Panc1 (cell line): ENCODE results near the gene RPL13. TPM values are rescaled to one million over a fixed set of nuclear protein-coding genes. Genes with fewer than 3 reads are reported as not detected.

ENCODE experiments used
- ATAC-seq: fragments of 200-7000 bp; cut with Tn5 transposase; 2 replicates; pipeline ENCODE4 v1.9.1; 2020; ENCODE audit warnings: mild to moderate bottlenecking, moderate library complexity
- BruUV-seq: library from RNA; stranded (reverse); fragments of 400-500 nt; replicated peaks from 2 replicates; lab custom pipeline; 2021; lab: Mats Ljungman, UMichigan
- CTCF ChIA-PET: fragments of 300-600 bp; sonication (Branson Sonifier 250); formaldehyde crosslinking; loops from one replicate; lab custom pipeline; 2022; ENCODE audit warnings: antibody characterized with exemption; lab: Charles Lee
- POLR2A ChIA-PET: fragments of 300-600 bp; sonication (Branson Sonifier 250); formaldehyde crosslinking; loops from one replicate; lab custom pipeline; 2022; ENCODE audit warnings: antibody characterized with exemption; lab: Charles Lee
- DNase-seq: peaks from one replicate; pipeline ENCODE4 v3.0.0-alpha.2; 2010; ENCODE audit warnings: low read depth, low spot score
- H3K27ac ChIP-seq: 2 replicates; pipeline ENCODE4 v1.5.1; 2011; ENCODE audit warnings: mild to moderate bottlenecking, low read length, inconsistent platforms
- H3K27me3 ChIP-seq: fragments of 200-500 bp; sonication (Bioruptor generic); 2 replicates; pipeline ENCODE4 v1.6.0; 2014; ENCODE audit warnings: low read length, inconsistent platforms; ENCODE audit not compliant: control insufficient read depth, insufficient read depth
- H3K36me3 ChIP-seq: fragments of 200-500 bp; sonication (Bioruptor generic); 2 replicates; pipeline ENCODE4 v1.5.1; 2014; ENCODE audit warnings: inconsistent platforms, mild to moderate bottlenecking, low read length, moderate library complexity; ENCODE audit not compliant: control insufficient read depth, insufficient read depth
- H3K4me1 ChIP-seq: 2 replicates; pipeline ENCODE4 v1.5.1; 2011; ENCODE audit warnings: inconsistent platforms, mild to moderate bottlenecking, low read length, moderate library complexity; ENCODE audit not compliant: control insufficient read depth, insufficient read depth
- H3K4me3 ChIP-seq, 2 experiments: 2 replicates each; pipeline ENCODE4 v1.5.1; 2011 to 2012; ENCODE audit warnings: low read depth in 2 of 2, low read length in 2 of 2, mild to moderate bottlenecking in 2 of 2, inconsistent platforms in 1 of 2, moderate library complexity in 1 of 2
- H3K9me3 ChIP-seq: fragments of 200-500 bp; sonication (Bioruptor generic); 2 replicates; pipeline ENCODE4 v1.5.1; 2014; ENCODE audit warnings: low read depth, mild to moderate bottlenecking, inconsistent platforms, low read length, moderate library complexity; ENCODE audit not compliant: control insufficient read depth, insufficient read depth
- CTCF ChIP-seq: fragments of 450-650 bp; IDR thresholded peaks from 2 replicates; pipeline ENCODE4 v1.5.1; 2017; ENCODE audit warnings: mild to moderate bottlenecking
- POLR2AphosphoS5 ChIP-seq: IDR thresholded peaks from 2 replicates; pipeline ENCODE4 v1.6.1; 2012; ENCODE audit warnings: mild to moderate bottlenecking, low read depth, low read length, moderate library complexity
- REST ChIP-seq, 2 experiments: IDR thresholded peaks; 2 replicates each; pipeline ENCODE4 v1.6.1; 2011 to 2012; ENCODE audit warnings: low read depth in 2 of 2, control low read depth in 1 of 2, low read length in 1 of 2, mild to moderate bottlenecking in 1 of 2, moderate library complexity in 1 of 2; ENCODE audit not compliant: insufficient read depth in 1 of 2
- SIN3A ChIP-seq: IDR thresholded peaks from 2 replicates; pipeline ENCODE4 v1.6.1; 2012; ENCODE audit warnings: low read depth, mild to moderate bottlenecking, low read length, moderate library complexity, borderline replicate concordance; ENCODE audit not compliant: insufficient read depth
- TCF7L2 ChIP-seq: IDR thresholded peaks from 2 replicates; pipeline ENCODE4 v1.6.1; 2011; ENCODE audit warnings: mild to moderate bottlenecking, low read depth, low read length, inconsistent platforms
- in situ Hi-C: cut with HindIII; loops from 2 replicates; pipeline ENCODE4 v1.10.0; 2016; ENCODE audit warnings: low sequenced_read_pairs, low pct_unique_long_range_greater_than_20kb
- intact Hi-C: fragments of 100-400 bp; cut with micrococcal nuclease; formaldehyde crosslinking; loops from one replicate; pipeline ENCODE4 v1.10.0; 2022; ENCODE audit not compliant: unreplicated experiment
- total RNA-seq: library from RNA; stranded (reverse); gene quantifications from one replicate; pipeline ENCODE4 v1.2.1, GENCODE V29; 2021; ENCODE audit not compliant: unreplicated experiment

The RPL13 gene
- total RNA-seq, 1 experiment from 2014 or later, result 965 TPM

GRCh38 chr16:89523680-89524344 lies 36.7 kb upstream of the RPL13 start:
- ChIA-PET CTCF (no interaction called here), POLR2A (no interaction called here)
- no TSS peak for BruUV-seq
- Histone ChIP-seq H3K4me3 (no peak overlapping the region), H3K4me1 (no peaks in the 10 kb centered on the region), H3K9me3 (no peaks in the 10 kb centered on the region), H3K27me3 (no peaks in the 10 kb centered on the region), H3K36me3 (peaks cover 9% of the 10 kb centered on the region; the same call in 1 of the 2 replicates), H3K27ac (no peak overlapping the region)
- intact Hi-C loops, result no loop called here
- ATAC-seq (no peak), DNase-seq (no peak)
- in situ Hi-C loops, result no loop called here
- no peak for TF ChIP-seq CTCF
- no peak for TF ChIP-seq REST (IDR thresholded peaks at IDR 0.05; ENCODE audit: insufficient read depth in 1 of 2, low read depth in 2 of 2, low read length in 1 of 2)
- no peak for TF ChIP-seq POLR2AphosphoS5
- TF ChIP-seq SIN3A, result no peak
- TF ChIP-seq TCF7L2, result no peak

GRCh38 chr16:89525146-89525913 lies 35.2 kb upstream of the RPL13 start:
- H3K27me3 ChIP-seq, result no peaks in the 10 kb centered on the region
- H3K9me3 ChIP-seq, result no peaks in the 10 kb centered on the region
- H3K4me3 ChIP-seq, result no peak overlapping the region
- ATAC-seq, result no peak
- DNase-seq, result no peak
- peaks cover 9% of the 10 kb centered on the region; the same call in 1 of the 2 replicates for H3K36me3 ChIP-seq
- no TSS peak for BruUV-seq
- intact Hi-C loops (no loop called here), in situ Hi-C loops (no loop called here)
- ChIA-PET CTCF (no interaction called here), POLR2A (no interaction called here)
- no peak for TF ChIP-seq CTCF
- TF ChIP-seq REST (IDR thresholded peaks at IDR 0.05; ENCODE audit: insufficient read depth in 1 of 2, low read depth in 2 of 2, low read length in 1 of 2), result no peak
- no peak for TF ChIP-seq SIN3A
- TF ChIP-seq POLR2AphosphoS5, result no peak
- no peak for TF ChIP-seq TCF7L2
- H3K27ac ChIP-seq, result no peak overlapping the region
- H3K4me1 ChIP-seq, result no peaks in the 10 kb centered on the region
